Breast epithelium (tissue), 4 donors: ENCODE measurements around the gene VPS26B. TPM values are rescaled to one million over a fixed set of nuclear protein-coding genes. Genes with fewer than 3 reads are reported as not detected.
"Not testable (repeated sequence)": the region's sequence is repeated elsewhere in the genome, so short reads cannot be mapped to it uniquely, and the experiment has no call there.

Source experiments
- DNase-seq, 2 donors: peaks; one replicate each; pipeline ENCODE4 v3.0.0-alpha.2; 2019; ENCODE audit warnings: low spot score in 2 of 2
- H3K27ac ChIP-seq, 2 donors: fragments of 200-600 bp; sonication (generic) in 1 of 2; one replicate each; pipeline ENCODE4 v1.5.1; 2016 to 2019; ENCODE audit warnings: mild to moderate bottlenecking in 1 of 2
- H3K27me3 ChIP-seq, 2 donors: fragments of 200-600 bp; sonication (generic) in 1 of 2; one replicate each; pipeline versions ENCODE4 v1.5.1 to v1.6.0; 2017 to 2019; ENCODE audit warnings: control low read depth in 1 of 2, mild to moderate bottlenecking in 1 of 2
- H3K36me3 ChIP-seq: fragments of 200-600 bp; one replicate; pipeline ENCODE4 v1.5.1; 2019
- H3K4me1 ChIP-seq, 2 donors: fragments of 200-600 bp; sonication (generic); one replicate each; pipeline ENCODE4 v1.5.1; 2016 to 2019; ENCODE audit warnings: control low read depth in 1 of 2
- H3K4me3 ChIP-seq, 3 donors: fragments of 200-600 bp; sonication (generic); 1 replicate in 2 of 3; 2 replicates in 1 of 3; pipeline ENCODE4 v1.5.1; 2016 to 2019; ENCODE audit warnings: mild to moderate bottlenecking in 3 of 3, moderate library complexity in 2 of 3
- H3K9me3 ChIP-seq, 2 donors: fragments of 200-600 bp; sonication (generic) in 1 of 2; one replicate each; pipeline ENCODE4 v1.5.1; 2016 to 2019; ENCODE audit warnings: control low read depth in 1 of 2
- POLR2A ChIP-seq: fragments of 450-650 bp; IDR thresholded peaks from one replicate; pipeline ENCODE4 v1.6.1; 2016; ENCODE audit warnings: antibody characterized with exemption, mild to moderate bottlenecking, moderate library complexity
- POLR2AphosphoS5 ChIP-seq, 3 donors: sonication (generic); formaldehyde crosslinking; IDR thresholded peaks; one replicate each; pipeline ENCODE4 v1.6.1; 2017; ENCODE audit warnings: antibody characterized with exemption in 3 of 3
- intact Hi-C: fragments of 100-400 bp; cut with DNase I; formaldehyde crosslinking; loops from one replicate; pipeline ENCODE4 v1.15.1; 2023; ENCODE audit warnings: low total_unique reads
- total RNA-seq, 3 donors: library from RNA; depleted of rRNA; stranded (reverse); fragments of >200 nt; gene quantifications; one replicate each; pipeline ENCODE4 v1.1.0, GENCODE V29; 2016
- TF ChIP-seq, protein P1 (sequence below), 3 donors: fragments of 450-650 bp; IDR thresholded peaks; one replicate each; pipeline ENCODE4 v1.5.1; 2016 to 2017; ENCODE audit warnings: antibody characterized with exemption in 3 of 3, mild to moderate bottlenecking in 3 of 3, moderate library complexity in 3 of 3

VPS26B gene
- total RNA-seq, 3 donors from 2014 or later, result 34.4 to 45.0 (median 40.1) TPM

GRCh38 chr11:134277183-134278001, 52.9 kb downstream of the VPS26B start:
- intact Hi-C loops, result no loop called here
- DNase-seq, result peak in 1 of 2 donors; percentile 16
- Histone ChIP-seq H3K36me3 (no peaks in the 10 kb centered on the region), H3K9me3 (no peaks in the 10 kb centered on the region), H3K4me3 (peak overlapping the region in 2 of 3 donors; percentile 45 to 64), H3K27ac (no peak overlapping the region), H3K27me3 (peaks cover 0 to 53% of the 10 kb centered on the region in 2 donors), H3K4me1 (peaks cover 3 to 6% of the 10 kb centered on the region in 2 donors)
- TF ChIP-seq, protein P1, sequence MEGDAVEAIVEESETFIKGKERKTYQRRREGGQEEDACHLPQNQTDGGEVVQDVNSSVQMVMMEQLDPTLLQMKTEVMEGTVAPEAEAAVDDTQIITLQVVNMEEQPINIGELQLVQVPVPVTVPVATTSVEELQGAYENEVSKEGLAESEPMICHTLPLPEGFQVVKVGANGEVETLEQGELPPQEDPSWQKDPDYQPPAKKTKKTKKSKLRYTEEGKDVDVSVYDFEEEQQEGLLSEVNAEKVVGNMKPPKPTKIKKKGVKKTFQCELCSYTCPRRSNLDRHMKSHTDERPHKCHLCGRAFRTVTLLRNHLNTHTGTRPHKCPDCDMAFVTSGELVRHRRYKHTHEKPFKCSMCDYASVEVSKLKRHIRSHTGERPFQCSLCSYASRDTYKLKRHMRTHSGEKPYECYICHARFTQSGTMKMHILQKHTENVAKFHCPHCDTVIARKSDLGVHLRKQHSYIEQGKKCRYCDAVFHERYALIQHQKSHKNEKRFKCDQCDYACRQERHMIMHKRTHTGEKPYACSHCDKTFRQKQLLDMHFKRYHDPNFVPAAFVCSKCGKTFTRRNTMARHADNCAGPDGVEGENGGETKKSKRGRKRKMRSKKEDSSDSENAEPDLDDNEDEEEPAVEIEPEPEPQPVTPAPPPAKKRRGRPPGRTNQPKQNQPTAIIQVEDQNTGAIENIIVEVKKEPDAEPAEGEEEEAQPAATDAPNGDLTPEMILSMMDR (IDR thresholded peaks at IDR 0.05), result no peak

DNA sequence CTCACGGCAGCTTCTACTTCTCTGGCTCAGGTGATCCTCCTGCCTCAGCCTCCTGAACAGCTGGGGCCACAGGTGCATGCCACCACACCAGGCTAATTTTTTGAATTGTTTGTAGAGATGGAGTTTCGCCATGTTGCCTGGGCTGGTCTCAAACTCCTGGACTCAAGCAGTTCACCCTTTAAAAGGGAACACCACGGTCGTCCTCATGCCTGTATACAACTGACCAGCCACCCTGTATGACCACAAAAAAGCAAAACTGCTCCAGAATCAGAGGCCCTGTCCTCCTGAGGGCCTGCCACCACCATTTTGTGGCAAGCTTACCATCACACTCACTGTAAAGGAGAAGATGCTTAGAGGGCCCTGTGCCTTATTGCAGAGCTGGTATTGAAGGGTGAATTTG, 53.9 kb downstream of the VPS26B start:
- DNase-seq, result peak in 1 of 2 donors; percentile 6
- peaks cover 0 to 43% of the 10 kb centered on the region in 2 donors for H3K27me3 ChIP-seq
- H3K9me3 ChIP-seq, result no peaks in the 10 kb centered on the region
- intact Hi-C loops, result no loop called here
- no peaks in the 10 kb centered on the region for H3K36me3 ChIP-seq
- H3K4me3 ChIP-seq, result no peak overlapping the region
- TF ChIP-seq POLR2AphosphoS5 (IDR thresholded peaks at IDR 0.05), result no peak
- TF ChIP-seq, protein P1 (IDR thresholded peaks at IDR 0.05), result no peak
- no peak for TF ChIP-seq POLR2A
- no peak overlapping the region for H3K27ac ChIP-seq
- H3K4me1 ChIP-seq, result peaks cover 3 to 6% of the 10 kb centered on the region in 2 donors

- H3K9me3 ChIP-seq, intact Hi-C loops, H3K27ac ChIP-seq, DNase-seq, H3K4me1 ChIP-seq, H3K36me3 ChIP-seq, H3K4me3 ChIP-seq: not testable (repeated sequence)
- peaks cover 0 to 13% of the 10 kb centered on the region in 2 donors for H3K27me3 ChIP-seq
These were observed 57.2 kb downstream of the VPS26B start for GRCh38 chr11:134281635-134282034.

DNA sequence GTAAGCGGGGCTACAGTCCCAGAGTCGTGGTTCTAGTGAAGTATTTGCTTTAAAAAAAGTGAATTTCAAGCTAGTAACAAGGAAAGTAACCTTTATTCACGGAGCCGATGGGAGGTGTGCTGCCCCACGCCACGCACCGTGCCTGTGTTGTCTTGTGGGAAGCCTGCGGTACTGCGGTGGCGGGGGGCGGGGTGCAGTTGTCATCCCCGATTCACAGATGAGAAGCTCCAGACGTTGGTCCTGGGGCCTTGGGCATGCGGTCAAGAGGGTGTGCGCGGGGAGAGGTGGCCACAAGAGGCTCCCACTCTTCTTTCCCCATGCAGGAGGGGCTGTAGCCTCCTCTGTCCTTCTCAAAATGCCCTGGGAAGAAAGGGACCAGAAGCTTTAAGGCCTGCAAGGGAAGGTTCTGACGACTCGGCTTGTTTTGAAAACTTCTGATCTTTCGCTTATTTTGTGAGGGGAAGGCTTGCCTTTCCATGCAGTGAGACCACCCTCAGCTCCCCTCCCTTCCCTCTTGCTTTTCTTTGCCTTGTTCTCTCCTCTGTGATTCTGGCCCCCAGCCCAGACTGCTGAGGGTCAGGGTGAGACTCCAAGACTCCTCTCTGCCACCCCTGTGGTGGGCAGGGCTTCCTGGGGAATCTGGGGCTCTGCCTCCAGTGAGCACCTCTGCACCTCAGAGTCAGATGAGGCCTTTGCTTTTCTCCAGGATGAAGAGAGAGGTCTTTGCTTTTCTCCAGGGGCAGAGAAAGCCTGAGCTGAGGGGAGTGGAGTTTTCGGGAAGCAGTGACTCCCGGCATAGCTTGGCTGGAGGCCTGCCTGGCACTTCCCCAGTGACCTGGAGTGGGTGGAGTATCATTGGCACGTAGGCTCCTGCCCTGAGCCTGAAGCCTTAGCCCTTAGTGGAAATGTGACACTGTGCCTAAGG, 57.9 kb downstream of the VPS26B start:
- intact Hi-C loops, result no loop called here
- DNase-seq, result no peak
- no peak overlapping the region for H3K27ac ChIP-seq

DNA sequence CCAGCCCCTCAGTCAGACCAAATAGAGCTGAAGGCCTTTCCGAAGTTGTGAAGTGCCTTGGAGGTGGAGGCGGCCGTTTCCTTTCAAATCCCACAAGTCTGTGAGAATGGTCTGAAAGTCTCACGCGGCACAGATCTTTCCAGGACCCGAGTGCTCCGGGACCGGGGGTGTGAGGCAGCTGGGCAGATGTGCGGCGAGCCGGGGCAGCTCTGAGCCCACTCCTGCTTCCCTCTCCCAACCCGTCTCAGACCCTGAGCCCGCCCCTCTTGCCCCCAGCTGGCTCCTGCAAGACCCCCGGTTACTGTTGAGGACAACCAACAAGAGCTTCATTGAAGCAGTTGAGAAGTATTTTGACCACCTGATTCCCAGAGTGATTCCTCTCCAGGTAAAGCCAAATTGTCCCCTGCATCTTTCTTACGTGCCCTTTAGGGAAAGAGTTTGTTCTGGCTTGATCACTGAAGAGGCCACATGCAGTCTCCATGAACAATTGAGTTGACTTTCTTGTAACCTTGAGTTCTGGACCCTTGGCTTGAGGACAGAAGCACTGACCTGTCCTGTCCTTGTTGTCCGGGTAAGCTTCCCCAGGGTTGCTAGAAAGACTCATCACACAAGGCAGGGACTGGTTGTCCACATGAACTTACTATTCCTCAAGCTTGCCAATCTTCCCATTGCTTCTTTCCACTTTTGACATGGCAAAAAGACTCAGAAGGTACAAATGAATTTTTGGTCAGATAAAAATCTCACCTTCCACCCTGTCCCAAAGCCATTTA, 59.2 kb downstream of the VPS26B start:
- Histone ChIP-seq H3K9me3 (no peaks in the 10 kb centered on the region), H3K27me3 (no peaks in the 10 kb centered on the region), H3K36me3 (no peaks in the 10 kb centered on the region), H3K4me3 (no peak overlapping the region), H3K27ac (no peak overlapping the region), H3K4me1 (no peaks in the 10 kb centered on the region)
- intact Hi-C loops, result no loop called here
- DNase-seq, result no peak
- TF ChIP-seq, protein P1 (IDR thresholded peaks at IDR 0.05), result no peak
- TF ChIP-seq POLR2AphosphoS5 (IDR thresholded peaks at IDR 0.05) (no peak), POLR2A (no peak)

More for the DNA sequence above, 57.9 kb downstream of the VPS26B start:
- H3K9me3 ChIP-seq, result no peaks in the 10 kb centered on the region
- TF ChIP-seq, protein P1 (IDR thresholded peaks at IDR 0.05), result no peak
- TF ChIP-seq POLR2AphosphoS5 (IDR thresholded peaks at IDR 0.05), result no peak
- H3K4me1 ChIP-seq, result no peaks in the 10 kb centered on the region
- H3K36me3 ChIP-seq, result no peaks in the 10 kb centered on the region
- no peak overlapping the region for H3K4me3 ChIP-seq
- H3K27me3 ChIP-seq, result peaks cover 0 to 6% of the 10 kb centered on the region in 2 donors

GRCh38 chr11:134284349-134284748, 59.9 kb downstream of the VPS26B start:
- H3K9me3 ChIP-seq, H3K4me1 ChIP-seq, intact Hi-C loops, H3K4me3 ChIP-seq, DNase-seq, H3K27ac ChIP-seq, H3K27me3 ChIP-seq, H3K36me3 ChIP-seq: not testable (repeated sequence)
